ENCODE results near the gene ADAM8.

ADAM8 gene

DNA sequence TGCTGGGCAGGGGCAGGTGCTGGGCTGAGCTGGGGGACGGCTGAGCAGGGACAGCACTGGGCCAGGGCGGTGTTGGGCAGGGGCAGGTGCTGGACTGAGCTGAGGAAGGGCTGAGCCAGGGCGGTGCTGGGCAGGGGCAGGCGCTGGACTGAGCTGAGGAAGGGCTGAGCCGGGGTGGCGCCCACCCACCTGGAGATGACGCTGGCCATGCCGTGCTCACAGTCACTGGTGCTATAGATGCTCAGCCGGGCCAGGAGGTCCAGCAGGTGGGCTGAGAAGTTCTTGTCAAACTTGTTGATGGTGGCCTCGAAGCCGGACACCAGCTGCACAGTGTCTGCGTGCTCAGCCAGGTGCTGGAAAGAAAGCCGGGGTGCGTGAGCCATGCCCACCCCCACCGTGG lies 4.4 kb upstream of the ADAM8 start:
- no peak for DNase-seq

GRCh38 chr10:133280391-133281059 lies 3.9 kb upstream of the ADAM8 start:
- no peak for DNase-seq

- no peak for DNase-seq
These were observed 2.9 kb upstream of the ADAM8 start for GRCh38 chr10:133279326-133280226.

- no peak for DNase-seq
These were observed 2.1 kb upstream of the ADAM8 start for GRCh38 chr10:133278577-133279265.

GRCh38 chr10:133277993-133278576 lies 1.4 kb upstream of the ADAM8 start:
- DNase-seq = no peak

- no peak for DNase-seq
These were observed 767 bp upstream of the ADAM8 start for GRCh38 chr10:133277277-133277992.

DNA sequence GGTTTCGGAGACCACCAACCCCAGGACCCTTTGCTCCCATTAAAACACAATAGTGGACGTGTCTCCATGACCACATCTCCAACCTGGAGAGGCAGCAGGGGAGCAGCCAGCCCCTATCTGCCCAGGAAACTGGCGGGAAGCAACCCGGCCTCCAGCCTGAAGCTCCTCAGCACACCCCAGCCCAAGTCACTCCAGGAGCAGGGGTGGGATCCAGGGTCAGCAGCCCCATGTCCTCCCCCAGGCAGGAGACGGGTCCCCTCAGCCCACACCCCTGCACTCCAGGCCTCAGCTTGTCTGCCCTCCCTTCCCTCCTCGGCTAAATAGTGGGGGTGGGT lies 601 bp downstream of the ADAM8 start:
- DNase-seq = no peak

DNA sequence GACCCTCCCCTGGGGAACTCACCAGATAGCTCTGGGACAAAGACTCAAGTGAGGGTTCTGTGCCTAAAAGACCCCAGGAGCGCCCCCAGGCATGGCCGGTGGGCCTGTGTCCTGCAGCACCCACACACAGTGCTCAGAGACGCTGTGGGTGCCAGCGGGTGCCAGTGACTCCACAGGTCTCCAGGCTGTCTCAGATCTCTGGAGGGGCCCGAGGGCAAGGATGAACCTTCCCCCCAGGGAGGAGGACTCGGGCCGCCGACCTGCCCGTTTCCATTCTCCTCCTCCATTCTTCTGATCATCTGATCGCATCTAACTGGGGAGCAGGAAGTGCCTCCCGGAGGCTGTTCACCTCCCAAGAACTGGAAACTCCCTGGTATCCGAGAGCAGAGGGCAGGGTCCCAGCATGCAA lies 980 bp downstream of the ADAM8 start:
- DNase-seq = no peak

DNA sequence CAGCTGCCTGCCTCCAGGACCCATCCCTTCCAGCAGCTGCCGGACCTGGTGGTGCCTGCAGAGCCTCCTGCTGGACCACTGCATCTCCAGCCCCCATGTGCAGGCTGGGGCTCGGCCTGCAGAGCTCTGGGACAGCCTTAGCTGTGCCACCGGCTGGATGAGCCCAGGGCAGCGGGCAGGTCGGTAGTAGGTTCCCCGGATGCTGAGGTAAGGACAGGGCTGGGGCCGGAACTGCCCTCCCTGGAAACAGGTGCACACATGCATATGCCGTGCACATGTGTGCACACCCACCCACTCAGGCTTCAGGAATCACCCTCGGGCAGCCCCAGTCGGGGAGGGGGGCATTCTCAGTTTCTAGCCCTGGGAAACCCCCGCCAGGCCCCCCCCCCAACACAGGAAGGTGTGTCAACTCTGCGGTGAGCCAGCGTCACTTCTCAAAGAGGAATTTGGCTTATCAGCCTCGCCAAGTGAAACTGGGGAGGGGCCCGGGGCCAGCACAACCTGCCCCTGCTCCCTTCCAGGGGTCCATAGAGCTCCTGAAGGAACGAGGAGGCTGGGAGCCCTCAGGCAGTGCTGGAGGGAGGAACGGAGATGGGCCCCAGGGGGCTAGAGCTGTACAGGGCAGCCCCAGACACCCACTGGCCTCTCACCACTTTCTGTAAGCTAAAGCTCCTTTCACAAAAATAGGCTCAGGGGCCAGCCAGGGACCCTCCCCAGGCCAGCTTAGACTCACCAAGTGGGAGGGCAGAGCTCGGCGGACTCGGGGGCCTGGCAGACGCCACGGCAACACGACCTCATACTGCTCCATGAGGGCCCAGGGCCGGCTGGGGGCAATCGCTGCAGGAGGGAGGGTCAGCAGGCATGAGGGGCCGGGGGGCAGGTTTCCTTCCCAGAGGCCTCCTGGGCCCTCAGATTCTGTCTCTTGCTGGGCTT lies 1.7 kb downstream of the ADAM8 start:
- no peak for DNase-seq

- no peak for DNase-seq
These were observed 3.0 kb downstream of the ADAM8 start for GRCh38 chr10:133273534-133274143.

DNA sequence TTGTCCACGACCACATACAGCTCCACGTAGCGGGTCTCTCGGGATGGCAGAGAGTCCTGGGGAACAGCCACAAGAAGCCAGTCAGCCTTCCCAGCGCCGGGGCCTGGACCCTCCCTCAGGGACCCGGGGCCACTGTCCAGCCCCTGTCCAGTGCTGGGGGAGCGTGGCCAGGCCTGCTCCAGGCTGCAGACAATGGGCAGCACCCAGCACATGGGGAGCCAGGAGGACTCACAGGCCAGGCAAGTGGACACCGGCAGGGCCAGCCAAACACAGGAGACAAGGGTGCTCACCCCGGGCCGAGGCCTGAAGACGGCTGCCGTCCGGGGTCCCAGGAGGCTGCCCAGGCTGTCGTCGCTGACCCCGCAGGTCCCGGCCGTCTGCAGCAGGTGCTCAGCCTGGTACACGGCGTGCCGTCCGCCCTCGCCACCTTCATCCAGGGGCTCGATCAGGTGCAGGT lies 3.7 kb downstream of the ADAM8 start:
- no peak for DNase-seq

DNA sequence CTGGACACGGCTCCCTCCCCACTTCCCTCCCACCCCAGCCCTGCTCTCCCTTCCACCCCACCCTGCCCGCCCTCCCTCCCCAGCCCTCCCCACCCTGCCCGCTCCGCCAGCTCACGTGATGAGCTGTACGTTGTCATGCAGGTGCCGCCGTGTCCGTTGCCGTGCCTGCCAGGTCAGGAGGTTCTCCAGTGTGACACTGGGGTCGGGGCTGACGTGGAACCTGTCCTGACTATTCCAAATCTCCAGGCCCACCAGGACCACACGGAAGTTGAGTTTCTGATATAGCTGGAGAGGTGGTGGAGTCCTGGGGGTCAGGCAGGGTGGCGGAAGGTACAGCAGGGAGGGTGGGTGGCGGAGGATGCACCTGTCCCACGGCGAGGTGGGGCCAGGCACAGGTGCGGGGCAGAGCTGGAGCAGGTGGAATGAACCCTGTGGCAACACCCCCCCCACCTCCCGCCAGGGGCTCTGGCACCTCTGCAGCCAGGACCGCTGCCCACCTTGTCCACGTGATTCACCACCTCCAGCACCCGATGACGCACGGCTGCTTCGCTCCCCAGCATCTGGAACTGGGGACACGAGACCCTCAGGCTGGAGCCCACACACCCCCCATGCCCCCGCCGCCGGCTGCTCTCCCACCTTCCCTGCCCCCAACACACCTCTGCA lies 4.2 kb downstream of the ADAM8 start:
- DNase-seq = no peak

GRCh38 chr10:133271521-133272300 lies 5.0 kb downstream of the ADAM8 start:
- no peak for DNase-seq

DNA sequence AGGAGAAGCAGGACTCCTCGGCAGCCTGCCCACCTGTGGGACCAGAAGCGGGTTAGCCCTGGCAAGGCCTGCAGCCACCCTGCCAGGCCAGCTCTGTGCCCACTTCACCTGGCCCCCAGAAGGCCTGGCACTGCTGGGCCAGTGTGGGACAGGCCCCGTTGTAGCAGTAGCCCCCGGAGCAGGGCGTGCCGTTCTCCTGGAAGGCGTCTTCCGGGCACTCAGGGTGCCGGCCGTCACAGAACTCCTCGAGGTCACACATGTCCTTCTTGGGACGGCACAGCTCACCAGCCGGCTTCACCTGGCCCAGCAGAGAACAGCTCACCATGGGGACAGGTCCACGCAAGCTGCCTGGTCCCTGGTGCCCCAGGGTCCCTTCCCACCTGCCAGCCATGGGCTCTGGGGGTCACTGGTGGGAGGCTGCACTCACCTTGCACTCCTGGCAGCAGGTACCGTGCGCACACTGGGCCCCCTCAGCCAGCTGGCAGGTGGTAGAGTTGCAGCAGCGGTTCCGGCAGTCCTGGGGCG lies 5.8 kb downstream of the ADAM8 start:
- no peak for DNase-seq

DNA sequence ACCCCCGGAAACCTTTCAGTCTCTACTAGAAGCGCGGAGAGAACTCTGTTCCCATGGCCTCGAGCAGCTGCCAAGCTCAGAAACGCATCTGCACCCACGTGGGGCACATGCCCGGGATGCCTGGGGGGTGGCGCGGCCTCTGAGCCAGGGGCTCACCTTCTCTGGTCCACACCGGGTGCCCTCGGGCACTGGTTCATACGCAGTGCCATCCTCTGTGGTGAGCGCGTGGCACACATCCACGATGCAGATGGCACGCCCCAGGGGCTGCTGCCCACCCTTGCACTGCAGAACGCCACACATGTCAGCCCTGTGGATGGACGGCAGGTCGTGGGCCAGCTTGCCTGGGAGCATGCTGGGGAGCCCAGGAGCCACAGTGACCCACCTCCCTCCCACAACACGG lies 6.5 kb downstream of the ADAM8 start:
- no peak for DNase-seq

DNA sequence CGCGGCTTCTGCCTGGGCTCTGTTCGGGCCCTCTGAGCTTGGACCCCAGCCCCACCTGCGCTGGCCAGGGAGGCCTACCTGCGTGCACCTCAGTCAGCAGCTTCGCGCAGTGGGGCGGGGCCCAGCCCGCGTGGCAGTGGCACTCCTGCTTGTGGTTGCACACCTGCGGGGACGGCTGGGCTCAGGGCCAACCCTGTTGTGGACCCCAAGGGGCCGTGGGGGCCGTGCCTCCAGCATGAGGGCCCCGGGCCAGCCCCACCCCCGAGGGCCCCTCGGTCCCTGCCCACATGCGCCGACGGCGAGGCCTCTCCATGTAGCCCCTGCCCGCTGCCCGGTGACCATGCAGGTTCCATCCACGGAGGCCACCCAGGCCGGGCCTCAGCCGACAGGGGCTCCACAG lies 7.3 kb downstream of the ADAM8 start:
- no peak for DNase-seq

- DNase-seq = no peak
These were observed 8.1 kb downstream of the ADAM8 start for GRCh38 chr10:133268532-133268931.

- no peak for DNase-seq
These were observed 8.8 kb downstream of the ADAM8 start for GRCh38 chr10:133267829-133268228.

GRCh38 chr10:133267293-133267692 lies 9.4 kb downstream of the ADAM8 start:
- DNase-seq = no peak
